ENCODE results near the gene ITGAD.

GRCh38 chr16:31362476-31363405, 30.4 kb upstream of the ITGAD start:
- TF ChIP-seq ZBTB26 (tag by site-specific recombination; optimal IDR thresholded peaks at IDR 0.05) (no peak), CTCF (tag by site-specific recombination; IDR thresholded peaks at IDR 0.05) (no peak)
